ENCODE results near the gene ABCG1.

ABCG1 gene

GRCh38 chr21:42324896-42325295 is 106.0 kb downstream of the ABCG1 start:
- DNase-seq, result no peak

GRCh38 chr21:42330380-42331371 is 111.7 kb downstream of the ABCG1 start:
- DNase-seq, result no peak

GRCh38 chr21:42331660-42332059 is 112.7 kb downstream of the ABCG1 start:
- no peak for DNase-seq

- no peak for DNase-seq
Measured at GRCh38 chr21:42332557-42333317, 113.8 kb downstream of the ABCG1 start.

GRCh38 chr21:42336054-42336453 is 117.1 kb downstream of the ABCG1 start:
- no peak for DNase-seq

GRCh38 chr21:42337276-42337675 is 118.3 kb downstream of the ABCG1 start:
- no peak for DNase-seq

GRCh38 chr21:42337830-42338728 is 119.1 kb downstream of the ABCG1 start:
- DNase-seq, result peak; percentile 70 to 83 (median 78)

- DNase-seq, result no peak
Measured at GRCh38 chr21:42338729-42339715, 120.1 kb downstream of the ABCG1 start.

- no peak for DNase-seq
Measured at GRCh38 chr21:42340187-42341050, 121.5 kb downstream of the ABCG1 start.

- no peak for DNase-seq
Measured at GRCh38 chr21:42341776-42342542, 123.0 kb downstream of the ABCG1 start.

- no peak for DNase-seq
Measured at GRCh38 chr21:42343101-42343500, 124.2 kb downstream of the ABCG1 start.

- DNase-seq, result no peak
Measured at GRCh38 chr21:42343556-42343955, 124.6 kb downstream of the ABCG1 start.

- no peak for DNase-seq
Measured at GRCh38 chr21:42343963-42344510, 125.1 kb downstream of the ABCG1 start.

GRCh38 chr21:42344631-42345030 is 125.7 kb downstream of the ABCG1 start:
- no peak for DNase-seq

- DNase-seq, result no peak
Measured at GRCh38 chr21:42346441-42346840, 127.5 kb downstream of the ABCG1 start.
